Measurements from ENCODE around the gene ABCA13. TPM values are rescaled to one million over a fixed set of nuclear protein-coding genes. Genes with fewer than 3 reads are reported as not detected.

Gene ABCA13
- total RNA-seq, 1 experiment from 2014 or later = 0.76 TPM

DNA sequence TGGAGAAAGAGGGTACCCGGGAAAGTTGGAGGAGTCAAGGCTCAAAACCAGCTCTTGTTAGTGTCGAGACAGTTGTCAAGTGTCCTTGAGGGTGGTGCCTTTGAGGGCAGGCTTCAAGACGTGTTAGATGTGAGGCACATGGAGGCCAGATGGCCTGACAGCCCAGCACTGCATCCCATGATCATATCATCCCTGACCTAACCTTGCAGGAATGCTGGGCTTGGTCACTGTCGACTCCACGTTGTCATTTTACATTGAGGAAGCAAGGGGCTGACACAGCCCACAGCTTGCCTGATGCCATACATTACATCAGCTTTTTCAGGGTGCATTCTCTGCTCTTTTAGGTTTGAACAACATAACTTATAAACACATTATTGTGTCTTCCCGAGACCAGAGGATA is 114.1 kb downstream of the ABCA13 start:
- ChIA-PET CTCF (no interaction called here), POLR2A (ENCODE audit: unreplicated experiment) (no interaction called here)
- Histone ChIP-seq H3K79me2 (ENCODE audit: low read depth) (no peaks in the 10 kb centered on the region), H4K20me1 (ENCODE audit: insufficient read depth) (no peaks in the 10 kb centered on the region), H3K27ac (no peak overlapping the region), H3K4me3 (no peak overlapping the region), H3K4me1 (replicated peaks; ENCODE audit: insufficient read depth) (no peaks in the 10 kb centered on the region), H3K36me3 (ENCODE audit: low read depth) (no peaks in the 10 kb centered on the region), H2AFZ (no peak overlapping the region), H3K9me3 (ENCODE audit: insufficient read depth, low read depth) (no peaks in the 10 kb centered on the region), H3K9me2 (ENCODE audit: insufficient read depth) (no peaks in the 10 kb centered on the region), H3K27me3 (ENCODE audit: insufficient read depth, low read depth) (peaks cover 29% of the 10 kb centered on the region), H3K4me2 (no peak overlapping the region), H3F3A (ENCODE audit: insufficient read depth, low read depth) (no peaks in the 10 kb centered on the region)
- DNase-seq = no peak
- no peak for TF ChIP-seq EZH2 (IDR thresholded peaks at IDR 0.05; ENCODE audit: low read depth)
- TF ChIP-seq, protein P1, sequence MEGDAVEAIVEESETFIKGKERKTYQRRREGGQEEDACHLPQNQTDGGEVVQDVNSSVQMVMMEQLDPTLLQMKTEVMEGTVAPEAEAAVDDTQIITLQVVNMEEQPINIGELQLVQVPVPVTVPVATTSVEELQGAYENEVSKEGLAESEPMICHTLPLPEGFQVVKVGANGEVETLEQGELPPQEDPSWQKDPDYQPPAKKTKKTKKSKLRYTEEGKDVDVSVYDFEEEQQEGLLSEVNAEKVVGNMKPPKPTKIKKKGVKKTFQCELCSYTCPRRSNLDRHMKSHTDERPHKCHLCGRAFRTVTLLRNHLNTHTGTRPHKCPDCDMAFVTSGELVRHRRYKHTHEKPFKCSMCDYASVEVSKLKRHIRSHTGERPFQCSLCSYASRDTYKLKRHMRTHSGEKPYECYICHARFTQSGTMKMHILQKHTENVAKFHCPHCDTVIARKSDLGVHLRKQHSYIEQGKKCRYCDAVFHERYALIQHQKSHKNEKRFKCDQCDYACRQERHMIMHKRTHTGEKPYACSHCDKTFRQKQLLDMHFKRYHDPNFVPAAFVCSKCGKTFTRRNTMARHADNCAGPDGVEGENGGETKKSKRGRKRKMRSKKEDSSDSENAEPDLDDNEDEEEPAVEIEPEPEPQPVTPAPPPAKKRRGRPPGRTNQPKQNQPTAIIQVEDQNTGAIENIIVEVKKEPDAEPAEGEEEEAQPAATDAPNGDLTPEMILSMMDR (conservative IDR thresholded peaks at IDR 0.05) = no peak
- intact Hi-C loops (cut with micrococcal nuclease; ENCODE audit: unreplicated experiment) = no loop called here
- no TSS peak for BruUV-seq (replicated peaks)

DNA sequence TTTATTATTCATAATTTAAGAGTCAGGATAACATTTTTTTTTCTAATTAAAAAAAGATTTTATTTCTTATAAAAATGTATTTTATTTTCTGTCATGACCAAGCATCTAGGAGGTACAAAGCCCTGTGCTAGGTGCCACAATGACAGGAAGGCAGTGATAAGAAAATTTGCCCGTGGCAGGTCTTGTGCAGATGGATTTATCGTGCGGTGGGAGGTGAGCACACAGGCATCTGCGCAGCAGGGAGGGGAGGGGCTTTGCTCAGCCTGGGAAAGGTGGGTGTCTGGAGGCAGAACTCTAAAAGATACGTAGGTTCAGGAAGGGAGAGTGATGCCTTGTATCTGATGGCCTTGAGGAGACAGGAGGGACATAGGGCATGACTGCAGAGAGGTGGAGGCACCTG is 115.6 kb downstream of the ABCA13 start:
- Histone ChIP-seq H3K4me1 (replicated peaks; ENCODE audit: insufficient read depth) (no peaks in the 10 kb centered on the region), H3F3A (ENCODE audit: insufficient read depth, low read depth) (no peaks in the 10 kb centered on the region), H3K4me2 (no peak overlapping the region), H3K4me3 (no peak overlapping the region), H3K27me3 (ENCODE audit: insufficient read depth, low read depth) (peaks cover 41% of the 10 kb centered on the region), H4K20me1 (ENCODE audit: insufficient read depth) (no peaks in the 10 kb centered on the region), H3K79me2 (ENCODE audit: low read depth) (no peaks in the 10 kb centered on the region), H3K9me2 (ENCODE audit: insufficient read depth) (no peaks in the 10 kb centered on the region), H2AFZ (no peak overlapping the region), H3K27ac (no peak overlapping the region), H3K36me3 (ENCODE audit: low read depth) (no peaks in the 10 kb centered on the region), H3K9me3 (ENCODE audit: insufficient read depth, low read depth) (no peaks in the 10 kb centered on the region)
- ChIA-PET POLR2A (ENCODE audit: unreplicated experiment) (no interaction called here), CTCF (no interaction called here)
- intact Hi-C loops (cut with micrococcal nuclease; ENCODE audit: unreplicated experiment) = no loop called here
- TF ChIP-seq EZH2 (IDR thresholded peaks at IDR 0.05; ENCODE audit: low read depth) = no peak
- no peak for DNase-seq
- no TSS peak for BruUV-seq (replicated peaks)

DNA sequence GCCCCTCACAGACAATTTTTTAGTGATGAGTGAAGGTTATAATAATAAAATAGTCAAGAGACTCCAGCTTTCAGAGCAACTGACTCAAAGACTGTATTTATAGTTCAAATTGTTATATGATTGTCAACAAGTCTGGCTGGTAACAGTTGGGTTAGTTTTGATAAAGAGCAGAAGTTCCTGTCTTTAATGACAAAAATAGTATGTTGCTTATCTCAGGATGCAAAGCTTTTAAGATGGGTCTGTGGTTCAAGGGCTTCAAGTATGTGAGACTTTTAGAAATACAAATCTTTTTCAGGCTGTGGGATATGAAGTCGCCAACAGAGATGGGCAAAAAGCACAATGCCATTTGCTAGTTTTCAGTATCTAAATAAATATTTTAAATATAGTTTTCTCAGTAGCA is 118.4 kb downstream of the ABCA13 start:
- Histone ChIP-seq H3K9me3 (ENCODE audit: insufficient read depth, low read depth) (no peaks in the 10 kb centered on the region), H3K79me2 (ENCODE audit: low read depth) (no peaks in the 10 kb centered on the region), H3K27ac (no peak overlapping the region), H3K9me2 (ENCODE audit: insufficient read depth) (no peaks in the 10 kb centered on the region), H3K36me3 (ENCODE audit: low read depth) (no peaks in the 10 kb centered on the region), H4K20me1 (ENCODE audit: insufficient read depth) (no peaks in the 10 kb centered on the region), H3K4me3 (no peak overlapping the region), H3F3A (ENCODE audit: insufficient read depth, low read depth) (no peaks in the 10 kb centered on the region), H3K4me2 (no peak overlapping the region), H2AFZ (no peak overlapping the region), H3K27me3 (ENCODE audit: insufficient read depth, low read depth) (peaks cover 47% of the 10 kb centered on the region), H3K4me1 (replicated peaks; ENCODE audit: insufficient read depth) (no peaks in the 10 kb centered on the region)
- intact Hi-C loops (cut with micrococcal nuclease; ENCODE audit: unreplicated experiment) = no loop called here
- CTCF ChIA-PET = no interaction called here
- DNase-seq = no peak
- POLR2A ChIA-PET (ENCODE audit: unreplicated experiment) = no interaction called here
- no TSS peak for BruUV-seq (replicated peaks)
- TF ChIP-seq EZH2 (IDR thresholded peaks at IDR 0.05; ENCODE audit: low read depth) = no peak
- TF ChIP-seq, protein P1 (conservative IDR thresholded peaks at IDR 0.05) = no peak

DNA sequence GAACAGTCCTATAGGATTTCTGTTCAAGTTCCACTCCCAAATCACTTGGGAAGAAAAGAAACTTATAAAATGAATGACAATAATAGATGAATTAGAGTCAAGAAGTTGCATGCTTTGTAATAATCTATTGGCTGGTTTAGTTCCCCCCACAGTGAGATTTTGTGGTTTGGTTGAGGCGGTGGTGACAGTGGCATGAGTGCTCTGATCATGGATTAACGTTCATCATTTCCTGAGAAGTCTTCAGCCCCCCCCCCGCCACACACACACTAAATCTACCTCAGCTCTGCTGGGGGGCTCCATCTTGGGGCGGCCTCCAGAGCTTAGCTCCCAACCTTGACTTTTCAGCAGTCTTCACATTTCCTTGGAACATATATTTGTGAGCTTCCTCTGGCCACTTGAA is 121.7 kb downstream of the ABCA13 start:
- Histone ChIP-seq H3K4me2 (no peak overlapping the region), H3K9me2 (ENCODE audit: insufficient read depth) (no peaks in the 10 kb centered on the region), H2AFZ (no peak overlapping the region), H3K79me2 (ENCODE audit: low read depth) (no peaks in the 10 kb centered on the region), H3K27ac (no peak overlapping the region), H3K36me3 (ENCODE audit: low read depth) (no peaks in the 10 kb centered on the region), H4K20me1 (ENCODE audit: insufficient read depth) (no peaks in the 10 kb centered on the region), H3K9me3 (ENCODE audit: insufficient read depth, low read depth) (no peaks in the 10 kb centered on the region), H3F3A (ENCODE audit: insufficient read depth, low read depth) (no peaks in the 10 kb centered on the region), H3K27me3 (ENCODE audit: insufficient read depth, low read depth) (peaks cover 54% of the 10 kb centered on the region), H3K4me1 (replicated peaks; ENCODE audit: insufficient read depth) (no peaks in the 10 kb centered on the region), H3K4me3 (no peak overlapping the region)
- CTCF ChIA-PET = no interaction called here
- no peak for DNase-seq
- no TSS peak for BruUV-seq (replicated peaks)
- intact Hi-C loops (cut with micrococcal nuclease; ENCODE audit: unreplicated experiment) = no loop called here
- no peak for TF ChIP-seq EZH2 (IDR thresholded peaks at IDR 0.05; ENCODE audit: low read depth)
- TF ChIP-seq, protein P1 (conservative IDR thresholded peaks at IDR 0.05) = no peak
- POLR2A ChIA-PET (ENCODE audit: unreplicated experiment) = no interaction called here

Data from PC-9 (cell line).